HepG2 (cell line): ENCODE results near the gene TSN. TPM values are rescaled to one million over a fixed set of nuclear protein-coding genes. Genes with fewer than 3 reads are reported as not detected.

Experiments used
- ATM ChIP-seq: fragments of 450-650 bp; IDR thresholded peaks from 2 replicates; pipeline ENCODE4 v1.7.1; 2017; ENCODE audit warnings: mild to moderate bottlenecking, borderline replicate concordance
- BCL3 ChIP-seq: sonication (generic); formaldehyde crosslinking; IDR thresholded peaks from 2 replicates; pipeline ENCODE4 v1.5.1; 2020; ENCODE audit warnings: mild to moderate bottlenecking, missing genetic modification reagents, moderate library complexity
- FOXK2 ChIP-seq: fragments of 450-650 bp; IDR thresholded peaks from 2 replicates; pipeline ENCODE4 v1.6.1; 2016
- GABPB1 ChIP-seq: IDR thresholded peaks from 2 replicates; pipeline ENCODE4 v1.6.1; 2016; ENCODE audit warnings: mild to moderate bottlenecking, missing genetic modification reagents, moderate library complexity, missing compliant biosample characterization
- JARID2 ChIP-seq: sonication (generic); formaldehyde crosslinking; IDR thresholded peaks from 2 replicates; pipeline ENCODE4 v1.8.1; 2023; ENCODE audit warnings: missing genetic modification reagents, inconsistent platforms; ENCODE audit not compliant: insufficient replicate concordance
- MTA3 ChIP-seq: sonication (generic); formaldehyde crosslinking; IDR thresholded peaks from 2 replicates; pipeline ENCODE4 v1.4.0; 2020; ENCODE audit warnings: missing genetic modification reagents
- NR0B2 ChIP-seq: sonication (generic); formaldehyde crosslinking; IDR thresholded peaks from 2 replicates; pipeline ENCODE4 v1.4.0; 2020; ENCODE audit warnings: mild to moderate bottlenecking, missing genetic modification reagents
- PATZ1 ChIP-seq: sonication (generic); formaldehyde crosslinking; IDR thresholded peaks from 2 replicates; pipeline ENCODE4 v1.4.0; 2020; ENCODE audit warnings: missing genetic modification reagents
- SCMH1 ChIP-seq: sonication (generic); formaldehyde crosslinking; IDR thresholded peaks from 2 replicates; pipeline ENCODE4 v1.9.0; 2021; ENCODE audit warnings: missing genetic modification reagents, mild to moderate bottlenecking, borderline replicate concordance
- ZBTB20 ChIP-seq: sonication (generic); formaldehyde crosslinking; IDR thresholded peaks from 2 replicates; pipeline ENCODE4 v1.8.1; 2023; ENCODE audit warnings: missing genetic modification reagents, low read depth, mild to moderate bottlenecking, borderline replicate concordance
- ZNF138 ChIP-seq: sonication (generic); formaldehyde crosslinking; IDR thresholded peaks from 2 replicates; pipeline ENCODE4 v1.5.0; 2020; ENCODE audit warnings: mild to moderate bottlenecking, low read depth, missing genetic modification reagents
- ZNF317 ChIP-seq: sonication (generic); formaldehyde crosslinking; IDR thresholded peaks from 2 replicates; pipeline ENCODE4 v1.5.0; 2020; ENCODE audit warnings: mild to moderate bottlenecking, missing genetic modification reagents
- ZNF674 ChIP-seq: sonication (generic); formaldehyde crosslinking; IDR thresholded peaks from 2 replicates; pipeline ENCODE4 v1.5.0; 2020; ENCODE audit warnings: low read depth, mild to moderate bottlenecking, missing genetic modification reagents
- polyA plus RNA-seq, 8 experiments: library from polyadenylated mRNA; depleted of rRNA in 3 of 8; stranded (reverse) in 7 of 8; unstranded in 1 of 8; fragments of >200 nt; fragmentation: Illumina TruSeq in 4 of 8; extraction: Trizol in 4 of 8; gene quantifications; 2 replicates each; pipeline versions ENCODE4 v1.2.1 to v1.2.3, GENCODE V29; 2011 to 2016; ENCODE audit warnings: low read depth in 4 of 8, missing spikeins in 1 of 8, mixed read lengths in 1 of 8; ENCODE audit not compliant: insufficient read depth in 1 of 8
- total RNA-seq, 5 experiments: library from RNA; depleted of rRNA; stranded (reverse); fragments of >200 nt; fragmentation: Illumina TruSeq; extraction: Trizol; gene quantifications; 2 replicates each; pipeline ENCODE4 v1.2.3, GENCODE V29; 2016; ENCODE audit warnings: low read depth in 1 of 5
- TF ChIP-seq, protein P1 (sequence below): fragments of 450-650 bp; IDR thresholded peaks from 2 replicates; pipeline ENCODE4 v1.6.1; 2017
- TF ChIP-seq, protein P2 (sequence below): sonication (generic); formaldehyde crosslinking; conservative IDR thresholded peaks from 2 replicates; pipeline ENCODE4 v1.4.0; 2020; ENCODE audit warnings: missing genetic modification reagents
- TF ChIP-seq, protein P3 (sequence below): IDR thresholded peaks from 2 replicates; pipeline ENCODE4 v1.6.1; 2016; ENCODE audit warnings: missing genetic modification reagents, missing compliant biosample characterization
- TF ChIP-seq, protein P4 (sequence below), 2 experiments: fragments of 450-650 bp in 1 of 2; sonication (generic) in 1 of 2; formaldehyde crosslinking; IDR thresholded peaks; 2 replicates each; pipeline versions ENCODE4 v1.5.0 to v1.8.0; 2020 to 2022; ENCODE audit warnings: mild to moderate bottlenecking in 1 of 2, missing genetic modification reagents in 1 of 2
- TF ChIP-seq, protein P5 (sequence below): IDR thresholded peaks from 2 replicates; pipeline ENCODE4 v1.6.1; 2016

TSN gene
- total and polyA plus RNA-seq, 2 of the 13 experiments (the other 11 are each of a cell fraction or from before 2014, with no cell fraction given): 56.4 to 115 TPM

DNA sequence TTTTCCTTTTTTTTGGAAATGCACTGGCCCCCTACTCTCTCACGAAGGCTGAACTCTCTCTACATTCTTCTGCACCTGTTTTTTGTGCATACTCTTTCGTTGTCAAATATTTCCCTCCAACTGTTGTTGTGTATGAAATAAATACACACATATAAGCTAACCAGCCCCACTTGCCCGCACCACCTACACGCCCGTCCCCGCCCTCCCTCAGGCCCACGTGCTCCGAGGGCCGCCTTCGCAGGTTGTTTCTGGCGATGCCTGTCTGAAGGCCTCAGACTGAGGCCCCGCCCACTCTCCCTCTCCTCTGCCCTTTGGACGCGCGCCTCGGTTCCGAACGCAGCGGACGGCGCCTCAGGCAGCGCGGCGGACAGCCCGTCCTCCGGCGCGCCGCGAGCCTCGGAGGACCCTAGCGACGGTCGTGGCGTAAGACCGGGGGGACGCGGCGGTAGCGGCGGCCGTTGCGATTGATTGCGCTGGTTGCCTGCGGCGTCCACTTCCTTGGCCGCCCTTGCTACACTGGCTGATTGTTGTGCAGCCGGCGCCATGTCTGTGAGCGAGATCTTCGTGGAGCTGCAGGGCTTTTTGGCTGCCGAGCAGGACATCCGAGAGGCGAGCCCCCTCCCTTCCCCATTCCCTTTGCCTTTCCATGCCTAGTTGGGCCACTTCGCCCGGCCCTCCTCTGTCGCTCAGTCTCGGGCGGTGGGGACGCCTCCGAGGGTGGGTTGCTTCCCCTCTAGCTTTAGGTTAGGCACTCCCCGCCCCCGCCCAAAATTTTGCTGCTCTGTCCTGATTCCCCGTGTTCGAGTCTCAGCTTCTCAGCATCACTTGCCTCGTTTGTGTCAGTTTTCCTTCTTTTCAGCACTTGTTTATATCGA lies at the start of gene TSN (continued):
- TF ChIP-seq SCMH1: no peak
- TF ChIP-seq, protein P1, sequence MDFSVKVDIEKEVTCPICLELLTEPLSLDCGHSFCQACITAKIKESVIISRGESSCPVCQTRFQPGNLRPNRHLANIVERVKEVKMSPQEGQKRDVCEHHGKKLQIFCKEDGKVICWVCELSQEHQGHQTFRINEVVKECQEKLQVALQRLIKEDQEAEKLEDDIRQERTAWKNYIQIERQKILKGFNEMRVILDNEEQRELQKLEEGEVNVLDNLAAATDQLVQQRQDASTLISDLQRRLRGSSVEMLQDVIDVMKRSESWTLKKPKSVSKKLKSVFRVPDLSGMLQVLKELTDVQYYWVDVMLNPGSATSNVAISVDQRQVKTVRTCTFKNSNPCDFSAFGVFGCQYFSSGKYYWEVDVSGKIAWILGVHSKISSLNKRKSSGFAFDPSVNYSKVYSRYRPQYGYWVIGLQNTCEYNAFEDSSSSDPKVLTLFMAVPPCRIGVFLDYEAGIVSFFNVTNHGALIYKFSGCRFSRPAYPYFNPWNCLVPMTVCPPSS: no peak
- TF ChIP-seq, protein P2, sequence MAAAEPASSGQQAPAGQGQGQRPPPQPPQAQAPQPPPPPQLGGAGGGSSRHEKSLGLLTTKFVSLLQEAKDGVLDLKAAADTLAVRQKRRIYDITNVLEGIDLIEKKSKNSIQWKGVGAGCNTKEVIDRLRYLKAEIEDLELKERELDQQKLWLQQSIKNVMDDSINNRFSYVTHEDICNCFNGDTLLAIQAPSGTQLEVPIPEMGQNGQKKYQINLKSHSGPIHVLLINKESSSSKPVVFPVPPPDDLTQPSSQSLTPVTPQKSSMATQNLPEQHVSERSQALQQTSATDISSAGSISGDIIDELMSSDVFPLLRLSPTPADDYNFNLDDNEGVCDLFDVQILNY (CRISPR knock-in tag): peak; percentile 92
- TF ChIP-seq, protein P3, sequence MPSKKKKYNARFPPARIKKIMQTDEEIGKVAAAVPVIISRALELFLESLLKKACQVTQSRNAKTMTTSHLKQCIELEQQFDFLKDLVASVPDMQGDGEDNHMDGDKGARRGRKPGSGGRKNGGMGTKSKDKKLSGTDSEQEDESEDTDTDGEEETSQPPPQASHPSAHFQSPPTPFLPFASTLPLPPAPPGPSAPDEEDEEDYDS: peak; percentile 85
- TF ChIP-seq ZBTB20 (CRISPR knock-in tag): peak; percentile 49; the same call in 1 of the 2 replicates
- peak; percentile 70; the same call in 1 of the 2 replicates for TF ChIP-seq ZNF138 (CRISPR knock-in tag)
- TF ChIP-seq BCL3 (CRISPR knock-in tag): peak; percentile 75
- TF ChIP-seq, protein P4, sequence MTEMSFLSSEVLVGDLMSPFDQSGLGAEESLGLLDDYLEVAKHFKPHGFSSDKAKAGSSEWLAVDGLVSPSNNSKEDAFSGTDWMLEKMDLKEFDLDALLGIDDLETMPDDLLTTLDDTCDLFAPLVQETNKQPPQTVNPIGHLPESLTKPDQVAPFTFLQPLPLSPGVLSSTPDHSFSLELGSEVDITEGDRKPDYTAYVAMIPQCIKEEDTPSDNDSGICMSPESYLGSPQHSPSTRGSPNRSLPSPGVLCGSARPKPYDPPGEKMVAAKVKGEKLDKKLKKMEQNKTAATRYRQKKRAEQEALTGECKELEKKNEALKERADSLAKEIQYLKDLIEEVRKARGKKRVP (CRISPR knock-in tag; IDR thresholded peaks at IDR 0.05): peak in 1 of 2 experiments; percentile 89; a peak in 2 of 4 replicates
- TF ChIP-seq GABPB1 (CRISPR knock-in tag): peak; percentile 96
- TF ChIP-seq PATZ1: peak; percentile 69
- TF ChIP-seq MTA3: peak; percentile 56; the same call in 1 of the 2 replicates
- peak; percentile 39; the same call in 1 of the 2 replicates for TF ChIP-seq ZNF317 (CRISPR knock-in tag)
- TF ChIP-seq JARID2 (CRISPR knock-in tag): peak; percentile 54
- TF ChIP-seq NR0B2: peak; percentile 98
- peak; percentile 75 for TF ChIP-seq FOXK2
- TF ChIP-seq, protein P5, sequence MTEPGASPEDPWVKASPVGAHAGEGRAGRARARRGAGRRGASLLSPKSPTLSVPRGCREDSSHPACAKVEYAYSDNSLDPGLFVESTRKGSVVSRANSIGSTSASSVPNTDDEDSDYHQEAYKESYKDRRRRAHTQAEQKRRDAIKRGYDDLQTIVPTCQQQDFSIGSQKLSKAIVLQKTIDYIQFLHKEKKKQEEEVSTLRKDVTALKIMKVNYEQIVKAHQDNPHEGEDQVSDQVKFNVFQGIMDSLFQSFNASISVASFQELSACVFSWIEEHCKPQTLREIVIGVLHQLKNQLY (CRISPR knock-in tag): peak; percentile 69; the same call in 1 of the 2 replicates
- TF ChIP-seq ZNF674: peak; percentile 95
- TF ChIP-seq ATM: no peak
